Esophagus squamous epithelium (tissue), 5 donors: ENCODE data around the gene PPM1M. TPM values are rescaled to one million over a fixed set of nuclear protein-coding genes. Genes with fewer than 3 reads are reported as not detected.

Experiments
- DNase-seq: peaks from one replicate; lab custom pipeline; 2025; lab: John Stamatoyannopoulos, UW
- H3K27ac ChIP-seq, 4 donors: fragments of 200-600 bp; sonication (generic); one replicate each; pipeline ENCODE4 v1.5.1; 2016 to 2019; ENCODE audit warnings: mild to moderate bottlenecking in 1 of 4
- H3K27me3 ChIP-seq, 4 donors: fragments of 200-600 bp; sonication (generic); 1 replicate in 3 of 4; 2 replicates in 1 of 4; pipeline versions ENCODE4 v1.5.1 to v1.6.0; 2017 to 2021; ENCODE audit warnings: antibody characterized with exemption in 1 of 4
- H3K36me3 ChIP-seq, 3 donors: fragments of 200-600 bp; sonication (generic); one replicate each; pipeline ENCODE4 v1.5.1; 2016 to 2019
- H3K4me1 ChIP-seq, 3 donors: fragments of 200-600 bp; sonication (generic); one replicate each; pipeline ENCODE4 v1.5.1; 2017 to 2019
- H3K4me3 ChIP-seq, 4 donors: fragments of 200-600 bp; sonication (generic); 1 replicate in 3 of 4; 2 replicates in 1 of 4; pipeline ENCODE4 v1.5.1; 2016 to 2019; ENCODE audit warnings: mild to moderate bottlenecking in 2 of 4, moderate library complexity in 1 of 4
- H3K9me3 ChIP-seq, 3 donors: fragments of 200-600 bp; sonication (generic); one replicate each; pipeline ENCODE4 v1.5.1; 2016 to 2019
- CTCF ChIP-seq, 6 experiments: fragments of 450-650 bp in 4 of 6; fragments of 200-600 bp in 2 of 6; sonication (generic) in 2 of 6; IDR thresholded peaks; one replicate each; pipeline ENCODE4 v1.5.1; 2016 to 2019; ENCODE audit warnings: antibody characterized with exemption in 6 of 6, mild to moderate bottlenecking in 4 of 6, moderate library complexity in 4 of 6
- POLR2A ChIP-seq, 4 donors: fragments of 450-650 bp; IDR thresholded peaks; one replicate each; pipeline ENCODE4 v1.6.1; 2017; ENCODE audit warnings: antibody characterized with exemption in 4 of 4, mild to moderate bottlenecking in 4 of 4, moderate library complexity in 3 of 4
- WGBS, 2 donors: methylation state at CpG; one replicate each; pipeline ENCODE4 v1.1.5; 2018; 5-methylcytosine and 5-hydroxymethylcytosine counted together
- intact Hi-C: fragments of 100-400 bp; cut with DNase I; formaldehyde crosslinking; loops from one replicate; pipeline ENCODE4 v1.15.0; 2022
- total RNA-seq, 4 donors: library from RNA; depleted of rRNA; stranded (reverse); fragments of >200 nt; gene quantifications; one replicate each; pipeline ENCODE4 v1.1.0, GENCODE V29; 2016
- donor health status: DM: yes; HTN: yes; CAD: no.

The PPM1M gene
- total RNA-seq, 4 donors from 2014 or later: 3.2 to 25.6 (median 12.3) TPM

GRCh38 chr3:52240059-52240885 is 5.3 kb upstream of the PPM1M start:
- peak overlapping the region; percentile 95 to 97 (median 96) for H3K27ac ChIP-seq
- peaks cover 49 to 72% (median 51%) of the 10 kb centered on the region in 3 donors for H3K4me1 ChIP-seq
- H3K9me3 ChIP-seq: no peaks in the 10 kb centered on the region
- intact Hi-C loops: no loop called here
- H3K36me3 ChIP-seq: peaks cover 0 to 8% (median 4%) of the 10 kb centered on the region in 3 donors
- WGBS, 2 donors: 60 to 86% methylated on average over 1 of the region's 1 CpG
- no peaks in the 10 kb centered on the region for H3K27me3 ChIP-seq
- DNase-seq: no peak
- peak overlapping the region in 3 of 4 donors; percentile 84 to 94 (median 93) for H3K4me3 ChIP-seq
- TF ChIP-seq CTCF (IDR thresholded peaks at IDR 0.05): peak in 2 of 6 experiments; percentile 8 to 22
- no peak for TF ChIP-seq POLR2A (IDR thresholded peaks at IDR 0.05)

DNA sequence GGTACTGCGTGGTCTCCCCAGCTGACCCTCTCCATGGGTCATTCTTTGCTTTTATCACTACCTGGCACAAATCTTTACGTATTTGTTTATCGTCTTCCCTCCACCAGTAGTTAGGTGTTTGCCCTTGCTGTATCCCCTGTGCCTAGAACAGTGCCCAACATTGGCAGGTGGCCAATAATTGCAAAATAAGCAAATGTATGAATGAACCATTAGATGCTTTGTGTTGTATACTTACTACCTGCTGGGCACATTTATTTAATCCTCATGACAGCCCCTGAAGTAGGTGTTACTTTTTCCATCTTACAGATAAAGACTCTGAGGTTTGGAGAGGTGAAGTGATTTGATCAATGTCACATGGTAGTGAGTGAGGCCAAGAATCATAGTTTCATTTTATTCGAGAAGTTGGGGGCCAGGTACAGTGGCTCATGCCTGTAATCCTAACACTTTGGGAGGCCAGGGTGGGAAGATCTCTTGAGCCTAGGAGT is 4.6 kb upstream of the PPM1M start:
- H3K27ac ChIP-seq: peak overlapping the region in 3 of 4 donors; percentile 95 to 97 (median 96)
- peaks cover 50 to 70% (median 57%) of the 10 kb centered on the region in 3 donors for H3K4me1 ChIP-seq
- no peak for DNase-seq
- H3K9me3 ChIP-seq: no peaks in the 10 kb centered on the region
- TF ChIP-seq POLR2A (IDR thresholded peaks at IDR 0.05): no peak
- no peak for TF ChIP-seq CTCF (IDR thresholded peaks at IDR 0.05)
- H3K4me3 ChIP-seq: no peak overlapping the region
- H3K36me3 ChIP-seq: peaks cover 0 to 1% (median 0%) of the 10 kb centered on the region in 3 donors
- intact Hi-C loops: no loop called here
- WGBS, 2 donors: 76 to 80% methylated on average over 4 of the region's 4 CpGs
- H3K27me3 ChIP-seq: no peaks in the 10 kb centered on the region

GRCh38 chr3:52242039-52242438 is 3.5 kb upstream of the PPM1M start:
- Histone ChIP-seq H3K4me1 (peaks cover 50 to 70% (median 58%) of the 10 kb centered on the region in 3 donors), H3K9me3 (no peaks in the 10 kb centered on the region), H3K4me3 (no peak overlapping the region), H3K27ac (no peak overlapping the region), H3K27me3 (no peaks in the 10 kb centered on the region), H3K36me3 (no peaks in the 10 kb centered on the region)
- TF ChIP-seq POLR2A (IDR thresholded peaks at IDR 0.05) (no peak), CTCF (IDR thresholded peaks at IDR 0.05) (no peak)
- intact Hi-C loops: no loop called here
- no peak for DNase-seq
- 88 to 89% methylated on average over 1 of the region's 1 CpG for WGBS, 2 donors

DNA sequence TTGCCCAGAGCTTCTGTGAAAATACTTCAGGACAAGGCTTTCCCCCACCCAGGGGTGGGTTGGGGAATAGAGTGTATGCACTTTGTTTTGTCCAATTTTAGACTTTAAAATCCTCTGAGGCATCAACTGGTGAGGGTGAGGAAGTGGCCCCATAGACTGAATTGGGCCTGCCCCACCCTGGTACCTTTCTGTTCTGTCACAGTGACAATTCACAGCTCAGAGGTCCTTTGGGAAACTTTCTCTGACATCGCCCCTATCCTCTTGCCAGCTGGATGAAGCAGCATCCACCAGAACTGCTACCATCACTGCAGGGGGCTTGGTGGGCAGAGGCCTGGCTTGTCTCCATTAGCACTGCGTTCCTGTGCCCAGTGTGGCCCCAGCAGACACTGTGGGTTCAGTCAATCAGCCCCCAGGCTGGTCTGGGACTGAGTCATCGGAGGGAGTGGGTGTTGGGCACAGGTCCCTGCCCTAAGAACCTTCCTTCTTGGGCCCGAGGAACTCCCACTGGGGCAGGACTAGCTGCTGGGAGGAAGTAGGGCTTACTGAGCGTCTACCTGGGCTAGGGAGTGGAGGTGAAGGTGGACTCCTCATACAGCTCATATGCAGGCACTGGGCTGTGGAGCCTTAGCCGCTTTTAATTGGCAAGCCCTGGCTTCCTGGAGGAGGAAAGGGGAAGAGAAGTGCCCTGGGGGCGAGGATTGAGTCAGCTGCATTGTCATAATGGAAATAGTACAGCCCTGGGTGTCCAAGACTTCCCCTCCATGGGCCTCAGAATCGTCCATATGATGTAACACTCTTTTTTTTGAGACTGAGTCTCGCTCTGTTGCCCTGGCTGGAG is 1.5 kb upstream of the PPM1M start:
- intact Hi-C loops: no loop called here
- Histone ChIP-seq H3K27me3 (no peaks in the 10 kb centered on the region), H3K9me3 (no peaks in the 10 kb centered on the region), H3K27ac (peak overlapping the region; percentile 36 to 95 (median 64)), H3K4me3 (peak overlapping the region in 1 of 4 donors; percentile 73), H3K4me1 (peaks cover 40 to 69% (median 45%) of the 10 kb centered on the region in 3 donors), H3K36me3 (peaks cover 0 to 13% (median 5%) of the 10 kb centered on the region in 3 donors)
- 35 to 36% methylated on average over 5 to 6 of the region's 9 CpGs for WGBS, 2 donors
- no peak for DNase-seq
- peak in 2 of 4 donors; percentile 17 to 35 for TF ChIP-seq POLR2A (IDR thresholded peaks at IDR 0.05)
- TF ChIP-seq CTCF (IDR thresholded peaks at IDR 0.05): no peak
